GM21515 (cell line): ENCODE results near the gene SHROOM3.

Source experiments
- ATAC-seq: cut with Tn5 transposase; IDR thresholded peaks from one replicate; pipeline ENCODE4 v1.9.1; 2021; ENCODE audit not compliant: unreplicated experiment

SHROOM3 gene

DNA sequence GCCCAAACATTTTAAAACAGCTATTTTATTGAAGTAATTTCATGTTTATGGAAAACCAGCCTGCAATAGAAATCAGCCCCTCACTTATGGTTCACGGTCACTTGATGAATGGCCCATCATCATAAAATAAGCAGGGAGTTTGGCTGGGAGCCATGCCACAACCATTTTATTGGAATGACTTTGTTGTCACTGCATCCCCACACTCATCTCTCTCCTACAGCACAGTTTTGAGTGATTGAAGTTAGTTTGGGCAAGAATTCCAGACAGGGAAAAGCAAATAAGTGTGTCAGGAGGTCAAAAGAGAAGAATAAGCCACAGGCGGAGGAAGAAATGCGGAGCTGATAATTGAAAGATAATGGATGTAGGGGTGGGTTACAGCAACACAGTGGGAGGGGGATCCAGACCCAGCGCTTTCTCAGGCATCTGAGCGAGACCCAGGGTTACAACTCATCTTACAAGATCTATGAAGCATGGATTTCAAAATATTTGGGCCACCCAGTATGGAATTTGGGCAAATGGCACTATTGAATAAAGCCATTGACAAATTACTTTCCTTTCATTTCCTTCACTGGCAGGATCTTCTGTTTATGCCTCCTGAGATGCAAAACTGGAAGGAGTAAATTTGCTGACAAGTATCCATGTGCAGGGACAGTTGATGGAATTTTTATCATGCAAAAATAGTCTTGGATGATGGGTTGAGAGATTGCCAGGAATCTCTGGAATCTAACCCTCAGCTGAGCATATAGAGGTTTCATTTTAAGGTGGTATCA is 100.8 kb downstream of the SHROOM3 start:
- ATAC-seq, result no peak

DNA sequence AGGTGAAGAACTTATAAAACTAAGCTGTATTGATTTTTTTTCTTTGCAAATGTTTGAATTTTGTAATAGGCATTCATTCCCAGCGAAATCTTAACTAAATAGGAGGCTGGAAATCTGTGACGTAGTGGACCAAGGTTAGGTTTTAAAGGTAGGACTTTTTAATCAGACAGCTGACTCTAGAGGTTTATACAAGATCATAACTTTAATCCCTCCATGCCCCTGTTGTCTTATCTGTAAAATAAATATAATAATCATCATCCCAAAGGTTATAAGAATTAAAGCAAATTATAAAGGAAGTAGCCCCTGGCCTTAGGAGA is 101.3 kb downstream of the SHROOM3 start:
- ATAC-seq, result no peak

DNA sequence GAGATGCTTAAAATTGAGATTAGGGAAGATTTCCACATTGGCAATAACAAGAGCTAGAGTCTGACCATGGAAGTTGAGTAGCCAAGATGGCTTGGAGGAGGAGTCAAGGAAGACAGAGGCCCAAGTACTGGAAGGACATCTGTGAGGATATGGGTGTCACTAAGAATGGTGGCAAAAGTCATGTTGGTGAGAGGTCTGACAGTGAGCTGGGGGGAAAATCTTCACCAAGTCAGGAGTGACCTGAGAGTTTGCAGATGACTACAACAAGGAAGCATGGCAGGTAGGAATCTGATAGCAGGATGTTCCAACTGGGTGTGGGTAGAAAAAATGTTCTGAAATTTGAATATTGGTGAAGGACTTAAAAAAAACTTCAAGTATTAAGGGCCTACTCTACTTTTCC is 103.3 kb downstream of the SHROOM3 start:
- ATAC-seq, result no peak

DNA sequence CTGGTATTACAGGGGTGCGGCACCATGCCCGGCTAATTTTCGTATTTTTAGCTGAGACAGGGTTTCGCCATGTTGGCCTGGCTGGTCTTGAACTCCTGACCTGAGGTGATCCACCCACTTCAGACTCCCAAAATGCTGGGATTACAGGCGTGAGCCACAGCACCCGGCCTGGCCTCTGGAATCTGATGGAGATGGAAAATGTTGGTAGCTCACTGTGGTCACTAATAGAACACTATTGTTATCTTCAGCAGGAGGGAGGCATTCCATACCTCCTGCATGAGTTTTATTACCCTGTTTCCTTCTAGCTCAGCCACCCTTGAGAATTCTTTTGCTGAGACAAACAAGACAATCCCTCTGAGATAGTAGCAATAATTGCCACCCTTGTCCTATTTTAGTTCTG is 105.0 kb downstream of the SHROOM3 start:
- ATAC-seq, result no peak

DNA sequence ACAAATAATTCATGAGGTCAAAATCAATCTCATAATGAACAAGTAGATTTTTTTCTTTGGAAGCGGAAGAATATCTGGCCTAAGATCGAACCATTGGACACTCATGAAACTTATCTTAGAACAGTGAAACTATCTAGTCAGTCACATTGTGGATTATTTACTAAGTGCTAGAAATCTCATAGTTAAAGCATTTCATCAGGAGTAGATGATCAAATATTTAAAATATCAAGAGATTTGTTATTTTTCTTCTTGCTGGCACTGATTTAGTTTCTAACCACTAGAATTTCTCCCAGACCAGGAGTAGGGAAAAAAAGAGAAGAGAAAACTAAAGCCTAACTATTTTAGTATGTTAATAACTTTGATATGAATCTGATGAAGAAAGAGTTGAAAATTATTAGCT is 105.5 kb downstream of the SHROOM3 start:
- no peak for ATAC-seq

DNA sequence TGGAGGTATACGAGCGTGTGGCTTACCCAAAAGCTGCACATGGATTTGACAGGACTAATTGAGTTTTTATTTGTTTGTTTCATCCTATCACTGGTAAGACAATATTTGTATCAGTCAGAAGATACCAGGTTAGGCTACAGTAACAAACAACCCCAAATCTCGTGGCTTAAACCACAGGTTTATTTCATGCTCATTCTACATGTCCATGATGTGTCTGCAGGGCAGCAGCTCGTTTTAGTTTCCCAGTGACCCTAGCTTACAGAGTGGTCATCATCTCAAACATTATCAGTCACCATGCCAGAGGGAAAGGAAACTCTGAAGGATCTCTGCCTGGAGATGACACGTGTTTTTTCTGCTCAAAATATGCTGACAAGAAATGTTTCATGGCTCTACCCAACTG is 108.3 kb downstream of the SHROOM3 start:
- ATAC-seq, result no peak

DNA sequence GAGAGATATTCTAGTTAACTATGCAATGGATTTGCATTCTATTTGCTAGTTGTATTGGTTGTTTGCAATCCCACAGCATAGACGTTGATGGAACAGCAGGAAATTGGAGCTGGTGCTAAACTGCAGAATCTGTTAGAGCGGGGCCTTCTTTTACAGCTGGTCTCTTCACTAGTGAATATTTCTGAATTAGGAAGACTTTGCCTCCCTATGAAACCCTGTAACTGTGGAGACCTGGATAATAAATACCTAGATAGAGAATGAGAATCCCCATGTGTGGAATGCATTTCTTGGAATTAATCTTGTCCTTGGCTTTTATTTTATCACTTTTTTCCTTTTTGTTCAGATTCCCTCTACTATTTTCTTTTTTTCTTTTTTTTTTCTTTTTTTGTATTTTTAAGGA is 109.7 kb downstream of the SHROOM3 start:
- no peak for ATAC-seq

DNA sequence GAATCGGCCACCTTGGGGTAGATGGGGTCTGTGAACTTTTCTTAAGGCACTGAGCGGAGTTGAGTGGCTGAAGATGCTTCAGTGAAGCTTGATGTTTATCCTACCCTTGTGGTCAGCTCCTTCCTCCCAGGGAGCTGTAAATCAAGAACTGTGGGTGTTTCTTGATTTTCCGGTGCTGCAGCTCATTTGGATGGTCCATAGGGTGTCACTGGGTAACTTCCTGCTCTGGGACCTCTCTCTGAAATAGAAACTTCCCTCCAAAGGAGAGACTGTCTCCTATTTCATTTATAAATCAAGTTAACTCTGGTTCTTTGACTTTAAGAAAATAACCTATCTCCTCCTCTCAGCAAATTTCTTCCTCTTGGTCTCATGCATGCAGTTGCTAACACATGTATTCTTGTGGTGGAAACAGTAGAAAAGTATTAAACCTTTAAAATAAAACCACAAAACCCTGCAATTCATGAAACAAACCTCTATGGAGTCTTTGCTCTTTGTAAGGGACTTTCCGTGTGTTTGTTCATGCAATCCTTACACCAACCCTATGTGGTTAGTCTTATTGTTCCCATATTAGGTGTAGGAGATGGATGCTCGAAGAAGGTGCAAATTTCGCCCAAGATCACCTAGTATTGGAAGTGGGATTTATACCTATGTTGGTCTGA is 110.3 kb downstream of the SHROOM3 start:
- no peak for ATAC-seq

DNA sequence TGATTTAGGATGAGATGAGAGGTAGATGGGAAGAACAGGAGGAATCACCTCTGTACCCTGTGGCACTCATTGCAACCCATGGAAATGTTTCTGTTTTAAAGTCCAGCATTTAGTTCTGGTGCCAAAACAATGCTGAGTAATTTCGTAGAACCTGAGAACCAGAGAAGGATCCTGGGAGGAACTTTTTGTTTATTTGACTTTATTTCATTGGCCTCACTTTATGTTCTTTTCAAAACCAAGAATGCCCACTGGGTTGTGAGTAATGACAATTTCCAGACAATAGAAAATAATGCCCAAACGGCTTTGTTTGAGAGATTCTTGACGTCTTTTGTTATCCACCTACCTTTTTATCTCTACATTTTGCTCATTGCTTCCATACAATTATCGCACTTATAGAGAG is 111.3 kb downstream of the SHROOM3 start:
- ATAC-seq, result no peak

DNA sequence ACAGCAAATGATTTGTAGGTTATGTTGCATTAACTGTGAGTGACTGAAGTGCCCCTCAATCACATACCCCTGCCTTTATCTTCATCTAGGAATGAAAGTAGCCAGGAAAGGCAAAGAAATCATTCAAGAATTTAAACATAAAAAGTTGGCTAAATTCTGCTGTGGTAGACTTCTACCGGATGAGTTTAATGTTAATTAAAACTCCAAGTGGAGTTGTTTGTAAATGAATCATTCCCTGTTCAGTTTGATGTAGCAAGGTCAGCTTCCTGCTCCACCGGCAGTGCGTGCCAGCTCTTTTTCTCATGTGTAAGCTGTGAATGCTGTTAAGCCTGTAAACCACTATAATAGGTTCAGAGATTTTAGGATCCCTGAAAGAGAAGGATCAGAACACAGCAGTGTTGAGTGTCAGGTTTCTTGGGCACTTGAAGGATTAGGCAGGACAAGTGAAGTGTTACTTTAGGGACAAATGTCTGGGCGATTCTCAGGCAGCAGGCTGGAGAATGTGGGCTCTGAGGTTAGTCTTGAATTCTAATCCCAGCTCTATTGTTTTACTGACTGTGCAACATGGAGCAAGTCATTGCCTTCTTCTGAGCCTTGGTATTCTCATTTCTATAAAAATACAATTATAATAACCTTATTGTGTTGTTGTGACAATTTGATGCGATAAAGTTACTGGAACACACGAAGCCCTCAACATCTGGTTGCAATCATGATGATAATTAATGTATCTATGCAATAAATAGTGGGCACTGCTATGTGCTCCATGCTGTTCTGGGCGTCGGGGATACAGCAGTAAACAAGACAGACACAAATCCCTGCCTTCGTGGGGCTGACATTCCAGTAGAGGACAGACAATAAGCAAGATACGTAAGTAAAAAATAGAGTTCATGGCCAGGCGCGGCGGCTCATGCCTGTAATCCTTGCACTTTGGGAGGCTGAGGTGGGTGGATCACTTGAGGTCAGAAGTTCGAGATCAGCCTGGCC is 112.0 kb downstream of the SHROOM3 start:
- ATAC-seq, result no peak

DNA sequence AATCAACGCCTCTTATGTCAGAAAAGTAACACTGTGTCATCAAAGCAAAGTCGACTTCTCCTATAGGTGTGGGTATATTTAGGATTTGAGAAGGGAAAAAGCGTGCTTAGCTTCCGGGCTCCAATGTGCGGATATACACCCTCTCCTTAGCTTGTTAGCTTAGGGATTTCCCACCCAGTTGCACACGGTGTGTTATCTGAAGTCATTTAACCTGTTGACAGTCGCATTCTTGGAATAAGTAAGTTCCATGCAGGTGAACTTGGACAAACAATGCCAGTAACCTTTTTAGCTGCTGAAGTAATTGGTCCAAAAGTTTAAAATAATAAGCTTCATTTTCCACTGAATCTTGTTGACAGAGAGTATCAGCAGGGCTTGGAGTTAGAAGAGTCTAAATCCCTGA is 113.7 kb downstream of the SHROOM3 start:
- no peak for ATAC-seq

DNA sequence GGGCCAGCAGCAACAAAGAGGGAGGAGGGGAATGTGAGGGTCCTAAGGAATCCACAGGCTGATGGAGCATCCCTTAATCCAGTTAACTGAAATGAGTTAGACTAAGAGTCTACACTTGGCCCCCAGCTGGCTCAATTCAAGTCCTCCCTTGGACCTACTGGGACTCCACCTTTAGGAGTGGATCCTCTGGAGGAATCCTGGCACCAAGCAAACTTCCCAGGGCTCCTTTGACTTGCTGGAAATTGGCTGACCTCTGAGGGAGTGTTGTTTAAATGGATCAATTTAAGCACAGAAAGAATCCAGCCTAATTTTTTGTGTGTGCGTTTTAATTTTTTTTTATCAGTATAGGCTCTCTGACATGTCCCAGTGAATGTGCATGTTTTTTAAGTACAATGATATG is 114.7 kb downstream of the SHROOM3 start:
- no peak for ATAC-seq

DNA sequence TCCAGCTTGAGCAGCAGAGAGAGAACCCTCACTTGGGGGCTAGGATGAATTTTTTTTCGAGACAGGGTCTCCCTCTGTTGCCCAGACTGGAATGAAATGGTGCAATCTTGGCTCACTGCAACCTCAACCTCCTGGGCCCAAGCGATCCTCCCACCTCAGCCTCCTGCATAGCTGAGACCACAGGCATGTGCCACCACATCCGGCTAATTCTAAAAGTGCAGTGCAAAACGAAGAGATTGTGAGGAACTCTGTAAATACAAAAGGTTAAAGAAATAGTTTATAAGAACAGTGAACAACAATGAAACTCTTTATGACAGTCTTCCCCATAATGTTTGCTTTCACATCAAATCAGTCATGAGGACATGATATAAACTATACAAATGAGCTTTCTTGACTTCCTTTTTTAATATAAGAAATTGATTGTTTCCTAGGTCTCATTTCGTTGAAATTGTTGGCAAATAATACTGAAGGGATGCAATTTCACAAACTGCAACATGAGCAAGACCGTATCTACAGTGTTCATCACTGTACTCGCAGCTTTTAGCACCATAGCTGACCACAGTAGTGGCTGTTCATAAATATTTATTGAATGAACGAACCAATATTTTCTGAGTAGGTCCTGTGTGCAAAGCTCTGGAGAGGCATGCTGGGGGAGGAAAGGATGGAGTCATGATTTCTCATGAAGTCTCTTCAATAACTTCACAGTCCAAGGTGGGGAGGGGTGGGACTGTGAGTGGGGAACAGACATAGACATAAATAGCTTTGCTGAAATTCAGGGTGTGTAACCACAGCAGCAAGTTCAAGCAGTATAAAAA is 116.1 kb downstream of the SHROOM3 start:
- no peak for ATAC-seq

DNA sequence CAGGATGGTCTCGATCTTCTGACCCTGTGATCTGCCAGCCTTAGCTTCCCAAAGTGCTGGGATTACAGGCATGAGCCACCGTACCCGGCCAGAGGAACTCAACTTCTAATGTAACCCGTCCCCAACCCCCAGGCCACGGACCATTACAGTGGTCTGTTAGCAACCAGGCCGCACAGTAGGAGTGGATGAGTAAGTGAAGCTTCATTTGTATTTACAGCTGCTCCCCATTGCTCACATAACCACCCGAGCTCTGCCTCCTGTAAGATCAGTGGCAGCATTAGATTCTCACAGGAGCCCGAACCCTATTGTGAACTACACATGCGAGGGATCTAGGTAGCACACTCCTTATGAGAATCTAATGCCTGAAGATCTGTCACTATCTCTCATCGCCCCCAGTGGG is 119.6 kb downstream of the SHROOM3 start:
- ATAC-seq, result no peak

DNA sequence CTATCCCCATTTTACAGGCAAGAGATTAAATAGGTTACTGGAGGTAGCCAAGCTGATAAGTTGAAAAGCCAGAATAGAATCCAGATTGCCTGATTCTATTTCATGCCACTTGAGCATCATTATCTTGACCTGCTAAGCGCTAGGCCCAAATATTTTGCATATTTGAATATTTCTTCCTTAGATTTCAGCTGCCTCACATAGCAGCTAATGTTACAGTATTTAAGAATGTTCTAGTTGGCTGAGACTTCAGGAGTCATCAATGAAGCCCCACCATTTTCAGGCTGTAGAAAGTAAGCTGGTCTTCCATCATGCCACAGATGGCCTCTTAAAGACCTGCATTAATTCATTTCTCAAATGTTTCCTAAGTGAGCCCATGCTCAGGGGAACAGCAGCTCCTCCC is 121.4 kb downstream of the SHROOM3 start:
- no peak for ATAC-seq

DNA sequence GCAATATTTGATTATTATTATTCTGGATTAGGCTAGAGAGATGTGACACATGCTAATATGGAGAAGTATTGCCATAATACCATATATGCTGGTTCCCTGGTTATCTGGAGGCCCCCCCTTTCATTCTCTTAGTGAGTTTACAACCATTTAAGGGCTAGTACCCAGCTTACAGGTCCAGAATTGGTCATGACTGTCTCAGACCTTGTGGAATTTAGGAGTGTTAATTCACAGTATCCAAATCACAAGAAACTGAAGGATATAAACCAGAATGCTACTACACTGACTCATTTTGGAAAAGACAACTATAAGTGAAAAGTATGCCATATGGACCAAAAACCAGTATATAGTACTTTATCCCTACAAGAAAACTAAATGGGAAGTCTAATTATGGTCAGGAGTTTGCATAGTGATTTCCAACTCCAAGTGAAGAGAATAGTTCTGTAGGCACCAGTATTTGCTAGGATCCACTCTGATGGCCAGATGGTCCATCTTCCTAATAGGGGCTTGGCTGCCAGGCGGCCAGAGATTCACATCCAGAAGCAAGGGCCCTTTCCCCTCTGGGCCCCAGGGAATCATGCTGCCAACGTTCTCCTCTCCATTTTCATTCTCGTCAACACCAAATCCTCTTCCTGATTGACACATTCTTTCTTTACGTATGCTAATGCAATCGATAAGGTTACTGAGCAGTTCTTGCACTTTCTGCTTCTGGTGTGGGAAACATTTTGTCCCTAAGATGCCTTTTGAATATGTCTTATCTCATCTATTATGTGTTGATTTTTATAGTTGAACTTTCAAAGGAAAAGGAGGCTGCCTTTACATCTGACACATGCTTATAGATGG is 123.6 kb downstream of the SHROOM3 start:
- ATAC-seq, result no peak

DNA sequence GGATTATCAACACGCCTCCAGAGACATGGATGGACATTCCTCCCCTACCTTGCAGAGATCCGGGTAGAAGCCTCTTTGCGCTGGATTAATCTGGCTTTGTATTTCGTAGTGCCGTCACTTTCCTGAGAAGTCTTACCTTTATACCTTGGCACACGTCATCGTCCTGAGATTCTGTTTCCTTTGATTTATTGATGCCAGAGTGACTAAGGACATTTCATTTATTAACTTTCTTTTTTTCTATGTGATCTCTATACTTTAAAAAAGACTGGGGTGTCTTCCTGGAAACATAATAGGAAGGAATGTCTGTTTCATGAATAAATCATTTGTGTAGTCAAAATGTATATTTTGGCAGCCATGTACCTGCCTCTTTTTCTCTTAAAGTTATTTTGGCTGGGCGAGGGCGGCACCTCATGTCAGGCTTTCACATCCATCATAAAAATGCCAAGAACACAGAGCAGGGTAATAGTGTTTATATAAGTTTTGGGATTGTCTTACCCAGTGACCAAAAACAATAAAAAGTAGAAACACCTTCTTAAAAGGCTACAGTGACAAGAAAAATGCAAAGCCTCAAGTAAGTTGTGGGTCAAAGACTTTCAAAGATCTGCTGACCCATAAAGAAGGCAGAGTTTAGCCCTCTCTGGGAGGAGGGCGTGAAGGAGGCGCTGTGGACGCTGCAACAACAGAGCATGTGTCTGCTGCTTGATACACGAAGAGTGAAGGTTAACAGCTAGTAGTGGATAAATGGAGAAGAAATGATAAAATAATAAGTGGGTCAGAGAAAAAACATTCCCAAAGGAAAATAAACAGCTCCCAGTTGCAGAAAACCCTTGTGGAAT is 124.4 kb downstream of the SHROOM3 start:
- no peak for ATAC-seq

DNA sequence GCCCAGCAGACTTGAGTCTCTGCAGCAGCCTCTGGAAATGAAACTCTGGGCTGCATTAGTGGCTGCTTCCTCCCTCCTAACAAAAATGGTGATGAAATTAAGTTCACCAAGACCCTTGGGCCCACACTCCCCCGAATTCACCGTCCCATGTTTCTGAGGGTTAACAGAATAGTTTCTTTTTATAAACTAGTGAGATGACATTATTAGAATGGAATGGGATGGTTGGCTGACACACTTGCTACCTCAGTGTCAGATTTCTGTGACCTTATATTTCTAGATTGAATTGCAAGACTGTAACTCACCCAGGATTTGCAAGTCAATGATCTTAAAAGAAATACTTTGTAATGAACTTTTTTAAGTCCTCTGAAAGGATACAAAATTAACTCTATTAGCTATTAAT is 127.1 kb downstream of the SHROOM3 start:
- ATAC-seq, result no peak

DNA sequence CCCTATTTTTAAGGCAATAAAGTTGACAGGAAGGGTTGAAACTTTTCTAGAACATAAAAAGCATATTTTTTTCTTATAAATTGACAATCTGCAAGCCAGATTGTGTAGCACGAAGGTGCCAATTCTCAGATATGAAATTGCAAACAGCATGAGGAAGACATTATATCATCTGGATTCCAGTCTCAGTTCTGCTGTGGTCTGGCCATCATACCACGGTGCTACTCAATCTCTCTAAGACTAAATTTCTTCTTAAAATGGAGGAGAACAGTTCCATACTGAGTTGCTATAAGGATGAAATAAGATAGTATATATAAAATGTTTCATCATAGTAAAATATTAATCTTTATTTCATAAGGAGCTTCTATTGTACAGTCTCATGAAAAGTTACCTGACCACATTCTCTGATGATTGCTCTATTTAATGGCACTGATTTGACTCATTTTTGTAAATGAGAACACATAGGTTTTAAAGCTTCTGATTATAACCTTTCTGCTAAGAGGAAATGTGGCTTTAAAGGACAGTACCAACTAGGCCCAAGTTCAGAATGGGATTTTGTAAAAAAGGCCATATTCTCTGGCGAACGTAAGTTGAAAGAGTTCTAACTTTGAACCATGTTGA is 127.9 kb downstream of the SHROOM3 start:
- no peak for ATAC-seq
